A549 treated with Hydrocortisone at 1 μM for 4 hours (cell line): ENCODE results near the gene UBQLN2. TPM values are rescaled to one million over a fixed set of nuclear protein-coding genes. Genes with fewer than 3 reads are reported as not detected.

Experiments
- total RNA-seq: library from RNA; stranded (reverse); fragments of 200-300 nt; extraction: Qiagen RNA extraction; gene quantifications from 5 replicates; pipeline ENCODE4 v1.2.3, GENCODE V29; 2022

Gene UBQLN2
- 20.4 to 23.1 TPM (median 21.4 TPM) in 5 replicates for total RNA-seq

GRCh38 chrX:56563231-56564161, at the start of gene UBQLN2:
TSS of gene UBQLN2 (plus strand) at chrX:56563627. CDS start at chrX:56563874, 247 bp downstream.

Other genes with a start within 250 kb of the UBQLN2 start
- gene NBDY, start 165.6 kb downstream of the UBQLN2 start, total RNA-seq, result 48.7 to 59.8 TPM (median 53.0 TPM) in 5 replicates